ENCODE data around the gene GNAT1. TPM values are rescaled to one million over a fixed set of nuclear protein-coding genes. Genes with fewer than 3 reads are reported as not detected.
A peak's percentile ranks its signal among the peaks of the same experiment; 100 is the strongest.

The GNAT1 gene
- total and polyA plus RNA-seq, 2 of the 13 experiments (the other 11 are each of a cell fraction or from before 2014, with no cell fraction given): 0.15 TPM; not detected in 1

DNA sequence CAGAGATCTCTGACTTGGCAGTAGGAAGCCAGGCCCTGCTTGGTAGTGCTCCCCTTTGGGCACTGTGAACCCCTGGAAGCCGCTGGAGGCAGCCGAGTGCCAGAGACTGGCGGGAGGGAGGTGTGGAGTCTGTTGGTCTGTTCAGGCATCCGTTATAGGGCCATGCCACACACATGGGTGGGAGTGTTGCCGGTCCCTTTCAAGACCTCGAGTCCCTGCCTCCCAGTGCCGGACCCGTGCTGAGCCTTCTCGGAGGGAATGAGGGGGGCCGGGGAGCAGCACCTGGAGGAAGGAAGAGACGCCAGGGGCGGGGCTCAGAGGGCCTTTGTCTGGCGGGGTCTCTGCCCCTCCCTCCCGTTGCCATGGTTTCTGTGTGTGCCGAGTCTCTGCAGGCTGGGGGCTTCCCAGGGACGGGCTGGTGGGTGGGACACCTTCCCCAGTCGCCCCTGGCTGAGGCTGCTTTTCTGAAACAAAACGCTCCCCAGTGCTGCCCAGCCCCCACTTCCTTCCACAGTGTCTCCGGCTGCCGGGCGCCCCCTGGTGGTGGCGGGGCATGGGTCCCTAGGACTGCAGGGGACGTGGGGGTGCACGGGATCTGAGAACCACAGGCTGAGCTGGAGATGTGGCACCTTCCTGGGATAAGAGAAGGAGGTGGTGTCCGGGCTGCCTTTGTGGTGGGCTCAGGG, 54.6 kb downstream of the GNAT1 start (continued):
- TF ChIP-seq, protein P1, sequence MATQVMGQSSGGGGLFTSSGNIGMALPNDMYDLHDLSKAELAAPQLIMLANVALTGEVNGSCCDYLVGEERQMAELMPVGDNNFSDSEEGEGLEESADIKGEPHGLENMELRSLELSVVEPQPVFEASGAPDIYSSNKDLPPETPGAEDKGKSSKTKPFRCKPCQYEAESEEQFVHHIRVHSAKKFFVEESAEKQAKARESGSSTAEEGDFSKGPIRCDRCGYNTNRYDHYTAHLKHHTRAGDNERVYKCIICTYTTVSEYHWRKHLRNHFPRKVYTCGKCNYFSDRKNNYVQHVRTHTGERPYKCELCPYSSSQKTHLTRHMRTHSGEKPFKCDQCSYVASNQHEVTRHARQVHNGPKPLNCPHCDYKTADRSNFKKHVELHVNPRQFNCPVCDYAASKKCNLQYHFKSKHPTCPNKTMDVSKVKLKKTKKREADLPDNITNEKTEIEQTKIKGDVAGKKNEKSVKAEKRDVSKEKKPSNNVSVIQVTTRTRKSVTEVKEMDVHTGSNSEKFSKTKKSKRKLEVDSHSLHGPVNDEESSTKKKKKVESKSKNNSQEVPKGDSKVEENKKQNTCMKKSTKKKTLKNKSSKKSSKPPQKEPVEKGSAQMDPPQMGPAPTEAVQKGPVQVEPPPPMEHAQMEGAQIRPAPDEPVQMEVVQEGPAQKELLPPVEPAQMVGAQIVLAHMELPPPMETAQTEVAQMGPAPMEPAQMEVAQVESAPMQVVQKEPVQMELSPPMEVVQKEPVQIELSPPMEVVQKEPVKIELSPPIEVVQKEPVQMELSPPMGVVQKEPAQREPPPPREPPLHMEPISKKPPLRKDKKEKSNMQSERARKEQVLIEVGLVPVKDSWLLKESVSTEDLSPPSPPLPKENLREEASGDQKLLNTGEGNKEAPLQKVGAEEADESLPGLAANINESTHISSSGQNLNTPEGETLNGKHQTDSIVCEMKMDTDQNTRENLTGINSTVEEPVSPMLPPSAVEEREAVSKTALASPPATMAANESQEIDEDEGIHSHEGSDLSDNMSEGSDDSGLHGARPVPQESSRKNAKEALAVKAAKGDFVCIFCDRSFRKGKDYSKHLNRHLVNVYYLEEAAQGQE (IDR thresholded peaks at IDR 0.05; ENCODE audit: borderline replicate concordance in 1 of 2, low read depth in 1 of 2, low read length in 2 of 2): no peak
- TF ChIP-seq KDM5A (IDR thresholded peaks at IDR 0.05; ENCODE audit: borderline replicate concordance, low read length) (no peak), CREB1 (IDR thresholded peaks at IDR 0.05) (no peak), CREB1 (CRISPR knock-in tag; IDR thresholded peaks at IDR 0.05) (no peak), PCBP2 (optimal IDR thresholded peaks at IDR 0.05; ENCODE audit: low read depth, low read length, poor library complexity, severe bottlenecking) (no peak), ZNF383 (CRISPR knock-in tag; IDR thresholded peaks at IDR 0.05; ENCODE audit: borderline replicate concordance) (no peak), ZNF773 (CRISPR knock-in tag; IDR thresholded peaks at IDR 0.05; ENCODE audit: borderline replicate concordance) (no peak), SRF (IDR thresholded peaks at IDR 0.05; ENCODE audit: low read depth, low read length) (0 out of 2 replicates have a peak, but pooled peaks have one; percentile 29), RFX3 (CRISPR knock-in tag; IDR thresholded peaks at IDR 0.05) (0 out of 2 replicates have a peak, but pooled peaks have one; percentile 11), ARID2 (CRISPR knock-in tag; IDR thresholded peaks at IDR 0.05; ENCODE audit: borderline replicate concordance) (no peak), NFE2L1 (CRISPR knock-in tag; IDR thresholded peaks at IDR 0.05; ENCODE audit: borderline replicate concordance) (no peak)
- TF ChIP-seq, protein P2, sequence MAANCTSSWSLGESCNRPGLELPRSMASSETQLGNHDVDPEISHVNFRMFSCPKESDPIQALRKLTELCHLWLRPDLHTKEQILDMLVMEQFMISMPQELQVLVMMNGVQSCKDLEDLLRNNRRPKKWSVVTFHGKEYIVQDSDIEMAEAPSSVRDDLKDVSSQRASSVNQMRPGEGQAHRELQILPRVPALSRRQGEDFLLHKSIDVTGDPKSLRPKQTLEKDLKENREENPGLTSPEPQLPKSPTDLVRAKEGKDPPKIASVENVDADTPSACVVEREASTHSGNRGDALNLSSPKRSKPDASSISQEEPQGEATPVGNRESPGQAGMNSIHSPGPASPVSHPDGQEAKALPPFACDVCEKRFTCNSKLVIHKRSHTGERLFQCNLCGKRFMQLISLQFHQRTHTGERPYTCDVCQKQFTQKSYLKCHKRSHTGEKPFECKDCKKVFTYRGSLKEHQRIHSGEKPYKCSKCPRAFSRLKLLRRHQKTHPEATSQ (CRISPR knock-in tag; IDR thresholded peaks at IDR 0.05; ENCODE audit: borderline replicate concordance): no peak
- TF ChIP-seq, protein P3, sequence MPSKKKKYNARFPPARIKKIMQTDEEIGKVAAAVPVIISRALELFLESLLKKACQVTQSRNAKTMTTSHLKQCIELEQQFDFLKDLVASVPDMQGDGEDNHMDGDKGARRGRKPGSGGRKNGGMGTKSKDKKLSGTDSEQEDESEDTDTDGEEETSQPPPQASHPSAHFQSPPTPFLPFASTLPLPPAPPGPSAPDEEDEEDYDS (CRISPR knock-in tag; IDR thresholded peaks at IDR 0.05): peak; percentile 51; the same call in 1 of the 2 replicates
- TF ChIP-seq, protein P4, sequence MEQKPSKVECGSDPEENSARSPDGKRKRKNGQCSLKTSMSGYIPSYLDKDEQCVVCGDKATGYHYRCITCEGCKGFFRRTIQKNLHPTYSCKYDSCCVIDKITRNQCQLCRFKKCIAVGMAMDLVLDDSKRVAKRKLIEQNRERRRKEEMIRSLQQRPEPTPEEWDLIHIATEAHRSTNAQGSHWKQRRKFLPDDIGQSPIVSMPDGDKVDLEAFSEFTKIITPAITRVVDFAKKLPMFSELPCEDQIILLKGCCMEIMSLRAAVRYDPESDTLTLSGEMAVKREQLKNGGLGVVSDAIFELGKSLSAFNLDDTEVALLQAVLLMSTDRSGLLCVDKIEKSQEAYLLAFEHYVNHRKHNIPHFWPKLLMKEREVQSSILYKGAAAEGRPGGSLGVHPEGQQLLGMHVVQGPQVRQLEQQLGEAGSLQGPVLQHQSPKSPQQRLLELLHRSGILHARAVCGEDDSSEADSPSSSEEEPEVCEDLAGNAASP (CRISPR knock-in tag; IDR thresholded peaks at IDR 0.05; ENCODE audit: borderline replicate concordance): peak; percentile 45; the same call in 1 of the 2 replicates
- TF ChIP-seq, protein P5, sequence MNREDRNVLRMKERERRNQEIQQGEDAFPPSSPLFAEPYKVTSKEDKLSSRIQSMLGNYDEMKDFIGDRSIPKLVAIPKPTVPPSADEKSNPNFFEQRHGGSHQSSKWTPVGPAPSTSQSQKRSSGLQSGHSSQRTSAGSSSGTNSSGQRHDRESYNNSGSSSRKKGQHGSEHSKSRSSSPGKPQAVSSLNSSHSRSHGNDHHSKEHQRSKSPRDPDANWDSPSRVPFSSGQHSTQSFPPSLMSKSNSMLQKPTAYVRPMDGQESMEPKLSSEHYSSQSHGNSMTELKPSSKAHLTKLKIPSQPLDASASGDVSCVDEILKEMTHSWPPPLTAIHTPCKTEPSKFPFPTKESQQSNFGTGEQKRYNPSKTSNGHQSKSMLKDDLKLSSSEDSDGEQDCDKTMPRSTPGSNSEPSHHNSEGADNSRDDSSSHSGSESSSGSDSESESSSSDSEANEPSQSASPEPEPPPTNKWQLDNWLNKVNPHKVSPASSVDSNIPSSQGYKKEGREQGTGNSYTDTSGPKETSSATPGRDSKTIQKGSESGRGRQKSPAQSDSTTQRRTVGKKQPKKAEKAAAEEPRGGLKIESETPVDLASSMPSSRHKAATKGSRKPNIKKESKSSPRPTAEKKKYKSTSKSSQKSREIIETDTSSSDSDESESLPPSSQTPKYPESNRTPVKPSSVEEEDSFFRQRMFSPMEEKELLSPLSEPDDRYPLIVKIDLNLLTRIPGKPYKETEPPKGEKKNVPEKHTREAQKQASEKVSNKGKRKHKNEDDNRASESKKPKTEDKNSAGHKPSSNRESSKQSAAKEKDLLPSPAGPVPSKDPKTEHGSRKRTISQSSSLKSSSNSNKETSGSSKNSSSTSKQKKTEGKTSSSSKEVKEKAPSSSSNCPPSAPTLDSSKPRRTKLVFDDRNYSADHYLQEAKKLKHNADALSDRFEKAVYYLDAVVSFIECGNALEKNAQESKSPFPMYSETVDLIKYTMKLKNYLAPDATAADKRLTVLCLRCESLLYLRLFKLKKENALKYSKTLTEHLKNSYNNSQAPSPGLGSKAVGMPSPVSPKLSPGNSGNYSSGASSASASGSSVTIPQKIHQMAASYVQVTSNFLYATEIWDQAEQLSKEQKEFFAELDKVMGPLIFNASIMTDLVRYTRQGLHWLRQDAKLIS (CRISPR knock-in tag; IDR thresholded peaks at IDR 0.05): no peak
- TF ChIP-seq, protein P6, sequence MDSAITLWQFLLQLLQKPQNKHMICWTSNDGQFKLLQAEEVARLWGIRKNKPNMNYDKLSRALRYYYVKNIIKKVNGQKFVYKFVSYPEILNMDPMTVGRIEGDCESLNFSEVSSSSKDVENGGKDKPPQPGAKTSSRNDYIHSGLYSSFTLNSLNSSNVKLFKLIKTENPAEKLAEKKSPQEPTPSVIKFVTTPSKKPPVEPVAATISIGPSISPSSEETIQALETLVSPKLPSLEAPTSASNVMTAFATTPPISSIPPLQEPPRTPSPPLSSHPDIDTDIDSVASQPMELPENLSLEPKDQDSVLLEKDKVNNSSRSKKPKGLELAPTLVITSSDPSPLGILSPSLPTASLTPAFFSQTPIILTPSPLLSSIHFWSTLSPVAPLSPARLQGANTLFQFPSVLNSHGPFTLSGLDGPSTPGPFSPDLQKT (CRISPR knock-in tag; IDR thresholded peaks at IDR 0.05; ENCODE audit: borderline replicate concordance): no peak

Data from HepG2 (cell line).